GM19099 (cell line): ENCODE data around the gene RTN4IP1.

Experiments used
- POLR2A ChIP-seq: IDR thresholded peaks from 3 replicates; pipeline ENCODE4 v1.6.1; 2011; ENCODE audit warnings: low read depth; ENCODE audit not compliant: insufficient read length; ENCODE audit errors: extremely low read depth

Gene RTN4IP1

GRCh38 chr6:106614592-106615257 lies 14.6 kb downstream of the RTN4IP1 start:
- no peak for TF ChIP-seq POLR2A

GRCh38 chr6:106614166-106614565 lies 15.1 kb downstream of the RTN4IP1 start:
- no peak for TF ChIP-seq POLR2A

- no peak for TF ChIP-seq POLR2A
Measured at GRCh38 chr6:106613590-106613989, 15.7 kb downstream of the RTN4IP1 start.

GRCh38 chr6:106612671-106613416 lies 16.5 kb downstream of the RTN4IP1 start:
- no peak for TF ChIP-seq POLR2A

GRCh38 chr6:106611030-106611429 lies 18.3 kb downstream of the RTN4IP1 start:
- TF ChIP-seq POLR2A, result no peak

- TF ChIP-seq POLR2A, result no peak
Measured at GRCh38 chr6:106609699-106610098, 19.6 kb downstream of the RTN4IP1 start.

GRCh38 chr6:106608080-106608668 lies 21.1 kb downstream of the RTN4IP1 start:
- no peak for TF ChIP-seq POLR2A

GRCh38 chr6:106600329-106600728 lies 29.0 kb downstream of the RTN4IP1 start:
- TF ChIP-seq POLR2A, result no peak

GRCh38 chr6:106599440-106599839 lies 29.9 kb downstream of the RTN4IP1 start:
- TF ChIP-seq POLR2A, result no peak

GRCh38 chr6:106591111-106591825 lies 38.0 kb downstream of the RTN4IP1 start:
- TF ChIP-seq POLR2A, result no peak

- no peak for TF ChIP-seq POLR2A
Measured at GRCh38 chr6:106586815-106587415, 42.4 kb downstream of the RTN4IP1 start.

- no peak for TF ChIP-seq POLR2A
Measured at GRCh38 chr6:106581468-106581867, 47.8 kb downstream of the RTN4IP1 start.

GRCh38 chr6:106579281-106579680 lies 50.0 kb downstream of the RTN4IP1 start:
- no peak for TF ChIP-seq POLR2A

- no peak for TF ChIP-seq POLR2A
Measured at GRCh38 chr6:106574741-106575458, 54.4 kb downstream of the RTN4IP1 start.
